Kidney epithelial cell (primary cell): ENCODE measurements around the gene CIC. TPM values are rescaled to one million over a fixed set of nuclear protein-coding genes. Genes with fewer than 3 reads are reported as not detected.

Experiments
- DNase-seq: peaks from one replicate; pipeline ENCODE4 v3.0.0-alpha.2; 2010; ENCODE audit warnings: low read depth
- H3K27me3 ChIP-seq: 2 replicates; pipeline ENCODE4 v1.6.0; 2011; ENCODE audit warnings: low read length; ENCODE audit not compliant: control insufficient read depth, insufficient read depth
- H3K36me3 ChIP-seq: 2 replicates; pipeline ENCODE4 v1.5.1; 2011; ENCODE audit warnings: low read length; ENCODE audit not compliant: control insufficient read depth, insufficient read depth
- H3K4me3 ChIP-seq: 2 replicates; pipeline ENCODE4 v1.5.1; 2011; ENCODE audit warnings: low read depth, mild to moderate bottlenecking, control low read depth, low read length
- total RNA-seq: library from RNA; depleted of rRNA; stranded (reverse); fragments of >200 nt; gene quantifications from 2 replicates; pipeline ENCODE4 v1.2.3, GENCODE V29; 2015
- TF ChIP-seq, protein P1 (sequence below): IDR thresholded peaks from 2 replicates; pipeline ENCODE4 v1.5.1; 2011; ENCODE audit warnings: mild to moderate bottlenecking, moderate library complexity, low read length, control low read depth, inconsistent platforms; ENCODE audit not compliant: insufficient read depth, poor library complexity, severe bottlenecking

The CIC gene
- total RNA-seq, 1 donor from 2014 or later, result 41.7 TPM

DNA sequence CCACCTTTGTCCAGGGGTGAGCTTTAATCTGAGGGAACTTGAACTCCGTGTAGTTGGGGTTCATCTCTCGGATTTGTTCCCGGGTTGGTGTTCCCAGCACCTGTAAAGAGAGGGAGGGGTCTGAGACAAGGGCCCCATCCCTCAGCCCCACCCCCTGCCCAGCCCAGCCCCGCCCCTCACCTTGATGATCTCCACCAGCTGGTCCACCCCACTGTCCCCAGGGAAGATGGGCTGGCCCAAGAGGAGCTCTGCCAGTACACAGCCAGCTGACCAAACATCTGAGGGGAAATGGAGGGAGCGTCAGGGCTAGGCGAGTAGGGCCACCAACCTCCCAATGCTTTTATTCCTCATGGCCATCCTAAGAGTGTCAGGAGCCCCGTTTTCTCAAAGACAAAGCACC is 35.9 kb upstream of the CIC start:
- TF ChIP-seq, protein P1, sequence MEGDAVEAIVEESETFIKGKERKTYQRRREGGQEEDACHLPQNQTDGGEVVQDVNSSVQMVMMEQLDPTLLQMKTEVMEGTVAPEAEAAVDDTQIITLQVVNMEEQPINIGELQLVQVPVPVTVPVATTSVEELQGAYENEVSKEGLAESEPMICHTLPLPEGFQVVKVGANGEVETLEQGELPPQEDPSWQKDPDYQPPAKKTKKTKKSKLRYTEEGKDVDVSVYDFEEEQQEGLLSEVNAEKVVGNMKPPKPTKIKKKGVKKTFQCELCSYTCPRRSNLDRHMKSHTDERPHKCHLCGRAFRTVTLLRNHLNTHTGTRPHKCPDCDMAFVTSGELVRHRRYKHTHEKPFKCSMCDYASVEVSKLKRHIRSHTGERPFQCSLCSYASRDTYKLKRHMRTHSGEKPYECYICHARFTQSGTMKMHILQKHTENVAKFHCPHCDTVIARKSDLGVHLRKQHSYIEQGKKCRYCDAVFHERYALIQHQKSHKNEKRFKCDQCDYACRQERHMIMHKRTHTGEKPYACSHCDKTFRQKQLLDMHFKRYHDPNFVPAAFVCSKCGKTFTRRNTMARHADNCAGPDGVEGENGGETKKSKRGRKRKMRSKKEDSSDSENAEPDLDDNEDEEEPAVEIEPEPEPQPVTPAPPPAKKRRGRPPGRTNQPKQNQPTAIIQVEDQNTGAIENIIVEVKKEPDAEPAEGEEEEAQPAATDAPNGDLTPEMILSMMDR, result no peak
- Histone ChIP-seq H3K4me3 (no peak overlapping the region), H3K27me3 (no peaks in the 10 kb centered on the region), H3K36me3 (peaks cover 6% of the 10 kb centered on the region)
- DNase-seq, result no peak

DNA sequence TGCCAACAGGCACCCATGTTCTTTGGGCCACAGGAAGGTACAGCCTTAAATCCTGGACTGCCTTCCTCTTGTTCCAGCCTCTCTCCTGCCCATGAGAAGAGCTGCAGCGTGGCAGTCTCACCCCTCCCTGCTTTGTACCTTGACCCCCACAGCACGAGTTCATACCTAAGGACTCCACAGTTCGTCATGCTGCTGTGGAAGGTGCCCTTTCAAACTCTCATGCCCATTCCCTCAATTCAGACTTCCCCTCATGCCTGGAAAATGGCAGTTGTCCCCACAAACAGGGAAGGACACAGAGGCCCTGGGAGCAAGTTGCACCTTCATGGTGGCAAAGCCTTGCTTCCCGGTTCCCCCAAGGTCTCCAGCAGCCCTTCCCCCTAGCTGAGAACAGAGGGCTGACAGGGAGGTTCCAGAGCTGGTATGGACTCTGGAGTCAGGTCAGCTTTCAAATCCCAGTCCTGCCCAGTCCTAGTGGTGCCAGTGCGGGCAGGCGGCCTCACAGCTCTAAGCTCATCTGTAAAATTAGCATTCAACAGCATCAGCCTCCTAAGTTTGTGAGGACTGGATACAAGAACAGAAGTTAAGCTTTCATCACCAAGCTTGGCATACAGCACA is 35.3 kb upstream of the CIC start:
- TF ChIP-seq, protein P1, result no peak
- H3K36me3 ChIP-seq, result peaks cover 6% of the 10 kb centered on the region
- DNase-seq, result no peak
- no peaks in the 10 kb centered on the region for H3K27me3 ChIP-seq
- H3K4me3 ChIP-seq, result no peak overlapping the region

DNA sequence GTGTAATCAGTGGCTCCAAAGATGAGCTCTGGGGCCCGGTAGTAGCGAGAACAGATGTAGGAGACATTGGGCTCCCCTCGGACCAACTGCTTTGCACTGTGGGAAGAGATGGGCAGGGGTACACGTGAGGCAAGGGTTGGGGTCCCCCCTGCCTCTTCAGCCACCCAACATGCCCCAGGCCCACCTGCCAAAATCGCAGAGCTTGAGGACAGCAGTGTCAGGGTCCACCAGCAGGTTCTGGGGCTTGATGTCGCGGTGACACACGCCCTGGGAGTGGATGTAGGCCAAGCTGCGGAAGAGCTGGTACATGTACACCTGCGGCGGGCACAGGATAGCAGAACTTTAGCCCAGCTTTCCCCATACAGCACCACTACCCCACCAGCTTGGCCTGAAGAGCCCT is 34.7 kb upstream of the CIC start:
- no peak for DNase-seq
- peaks cover 4% of the 10 kb centered on the region for H3K36me3 ChIP-seq
- TF ChIP-seq, protein P1, result no peak

DNA sequence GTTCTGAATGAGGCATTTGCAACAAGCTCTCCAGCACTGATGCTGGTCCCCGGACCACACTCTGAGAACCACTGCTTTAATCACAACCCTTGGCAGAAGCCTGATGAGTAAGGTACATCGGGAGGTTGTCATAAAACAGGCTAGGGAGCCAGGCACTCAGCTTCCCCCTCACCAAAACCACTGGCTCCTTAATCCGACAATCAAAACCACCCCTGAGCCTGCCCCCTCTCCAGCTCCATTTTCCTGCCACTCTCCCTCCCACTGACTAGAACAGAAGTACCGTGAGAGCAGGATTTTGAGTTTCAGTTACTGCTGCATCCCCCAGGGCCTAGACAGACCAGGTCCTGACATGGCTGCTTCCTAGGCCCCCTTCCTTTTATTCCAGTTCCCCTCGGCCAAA is 33.9 kb upstream of the CIC start:
- no peak for DNase-seq
- TF ChIP-seq, protein P1, result no peak
- Histone ChIP-seq H3K4me3 (no peak overlapping the region), H3K36me3 (peaks cover 4% of the 10 kb centered on the region), H3K27me3 (no peaks in the 10 kb centered on the region)

More for the DNA sequence above, 34.7 kb upstream of the CIC start:
- Histone ChIP-seq H3K4me3 (no peak overlapping the region), H3K27me3 (no peaks in the 10 kb centered on the region)

DNA sequence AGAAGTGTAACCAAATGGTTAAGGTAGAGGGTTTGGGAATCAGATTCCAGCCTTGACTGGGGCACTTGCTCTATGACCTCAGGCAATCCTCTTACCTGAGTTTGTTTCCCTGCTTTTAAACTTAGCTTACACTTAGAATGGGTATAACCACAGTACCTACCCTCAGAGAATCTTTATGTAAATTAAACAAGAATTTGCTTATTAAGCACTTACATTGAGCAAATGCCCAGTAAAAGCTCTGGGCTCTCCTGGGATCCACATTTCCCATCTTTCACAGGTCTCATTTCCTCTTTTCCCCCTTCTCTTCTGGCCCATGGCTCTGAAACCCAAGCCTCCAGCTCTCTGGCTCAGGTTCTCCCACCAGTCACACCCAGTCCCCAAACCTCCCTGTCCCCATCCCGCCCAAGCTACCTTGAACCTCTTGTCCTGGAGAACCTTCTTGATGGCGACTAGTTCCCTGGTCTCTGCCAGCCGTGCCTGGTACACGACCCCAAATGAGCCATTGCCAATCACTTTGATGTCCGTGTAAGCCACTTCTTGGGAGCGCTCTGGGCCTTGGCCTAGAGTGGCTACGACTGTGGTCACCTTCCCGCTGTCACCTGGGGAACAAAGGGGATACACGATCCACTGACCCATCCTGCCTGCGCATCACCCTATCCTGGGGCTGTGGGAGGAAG is 29.4 kb upstream of the CIC start:
- Histone ChIP-seq H3K27me3 (no peaks in the 10 kb centered on the region), H3K4me3 (no peak overlapping the region), H3K36me3 (peaks cover 2% of the 10 kb centered on the region)
- TF ChIP-seq, protein P1, result no peak
- DNase-seq, result no peak
